Activated B cell treated with CpG ODN at 0.5 μM for 24 hours (primary cell): Measurements from ENCODE around the gene MINPP1. TPM values are rescaled to one million over a fixed set of nuclear protein-coding genes. Genes with fewer than 3 reads are reported as not detected.

ENCODE experiments used
- ATAC-seq: fragments of 200-7000 bp; cut with Tn5 transposase; one replicate; pipeline ENCODE4 v1.10.0; 2021; ENCODE audit warnings: low read depth, mild to moderate bottlenecking, moderate library complexity
- CTCF ChIA-PET: fragments of 350-600 bp; sonication (Branson Sonifier 250); formaldehyde crosslinking; loops from one replicate; lab custom pipeline; 2021; ENCODE audit warnings: antibody characterized with exemption; lab: Charles Lee
- POLR2A ChIA-PET: fragments of 350-600 bp; sonication (Branson Sonifier 250); formaldehyde crosslinking; loops from one replicate; lab custom pipeline; 2021; ENCODE audit warnings: antibody characterized with exemption; lab: Charles Lee
- DNase-seq: peaks from one replicate; pipeline ENCODE4 v3.0.0; 2022
- H3K27ac Mint-ChIP-seq: one replicate; pipeline ENCODE4 v1.8.0; 2020; ENCODE audit warnings: mixed read lengths
- H3K27me3 Mint-ChIP-seq: one replicate; pipeline ENCODE4 v1.8.0; 2021; ENCODE audit warnings: mixed read lengths
- H3K36me3 Mint-ChIP-seq: one replicate; pipeline ENCODE4 v1.8.0; 2021; ENCODE audit warnings: low read depth, mixed read lengths
- H3K4me1 Mint-ChIP-seq: one replicate; pipeline ENCODE4 v1.8.0; 2021; ENCODE audit warnings: mixed read lengths
- H3K4me3 Mint-ChIP-seq: one replicate; pipeline ENCODE4 v1.8.0; 2020; ENCODE audit warnings: mild to moderate bottlenecking, mixed read lengths
- H3K9me3 Mint-ChIP-seq: one replicate; pipeline ENCODE4 v1.8.0; 2020; ENCODE audit warnings: mixed read lengths
- CTCF ChIP-seq: fragments of 200-600 bp; IDR thresholded peaks from one replicate; pipeline ENCODE4 v1.8.0; 2022; ENCODE audit warnings: antibody characterized with exemption, mild to moderate bottlenecking
- intact Hi-C: fragments of 100-400 bp; cut with micrococcal nuclease; formaldehyde crosslinking; loops from one replicate; pipeline ENCODE4 v1.15.1; 2024
- total RNA-seq: library from RNA; stranded (reverse); gene quantifications from 2 replicates; pipeline ENCODE4 v1.2.3, GENCODE V29; 2022

Gene MINPP1
- total RNA-seq, 1 donor from 2014 or later, result 7.3 TPM

DNA sequence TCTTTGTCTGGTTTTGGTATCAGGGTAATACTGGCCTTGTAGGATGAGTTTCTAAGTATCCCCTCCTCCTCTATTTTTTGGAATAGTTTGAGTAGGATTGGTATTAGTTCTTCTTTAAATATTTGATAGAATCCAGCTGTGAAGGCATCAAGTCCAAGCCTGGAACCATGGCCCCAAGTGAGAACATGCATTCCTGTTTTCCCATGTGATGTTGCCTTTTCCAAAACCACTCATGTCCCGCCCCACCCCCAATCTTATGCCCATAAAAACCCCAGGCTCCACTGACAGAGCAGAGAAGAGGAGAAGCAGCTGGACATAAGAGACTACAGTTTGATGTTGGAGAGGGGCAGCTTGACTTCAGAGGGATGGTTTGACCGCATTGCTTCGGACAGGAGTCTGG, 71.2 kb downstream of the MINPP1 start:
- ChIA-PET CTCF (no interaction called here), POLR2A (no interaction called here)
- no peak overlapping the region for H3K27ac Mint-ChIP-seq
- peaks cover 3% of the 10 kb centered on the region for H3K9me3 Mint-ChIP-seq
- H3K36me3 Mint-ChIP-seq, result no peaks in the 10 kb centered on the region
- DNase-seq (no peak), ATAC-seq (no peak)
- no peaks in the 10 kb centered on the region for H3K4me1 Mint-ChIP-seq
- peaks cover 28% of the 10 kb centered on the region for H3K27me3 Mint-ChIP-seq
- H3K4me3 Mint-ChIP-seq, result no peak overlapping the region
- no peak for TF ChIP-seq CTCF
- intact Hi-C loops, result no loop called here

DNA sequence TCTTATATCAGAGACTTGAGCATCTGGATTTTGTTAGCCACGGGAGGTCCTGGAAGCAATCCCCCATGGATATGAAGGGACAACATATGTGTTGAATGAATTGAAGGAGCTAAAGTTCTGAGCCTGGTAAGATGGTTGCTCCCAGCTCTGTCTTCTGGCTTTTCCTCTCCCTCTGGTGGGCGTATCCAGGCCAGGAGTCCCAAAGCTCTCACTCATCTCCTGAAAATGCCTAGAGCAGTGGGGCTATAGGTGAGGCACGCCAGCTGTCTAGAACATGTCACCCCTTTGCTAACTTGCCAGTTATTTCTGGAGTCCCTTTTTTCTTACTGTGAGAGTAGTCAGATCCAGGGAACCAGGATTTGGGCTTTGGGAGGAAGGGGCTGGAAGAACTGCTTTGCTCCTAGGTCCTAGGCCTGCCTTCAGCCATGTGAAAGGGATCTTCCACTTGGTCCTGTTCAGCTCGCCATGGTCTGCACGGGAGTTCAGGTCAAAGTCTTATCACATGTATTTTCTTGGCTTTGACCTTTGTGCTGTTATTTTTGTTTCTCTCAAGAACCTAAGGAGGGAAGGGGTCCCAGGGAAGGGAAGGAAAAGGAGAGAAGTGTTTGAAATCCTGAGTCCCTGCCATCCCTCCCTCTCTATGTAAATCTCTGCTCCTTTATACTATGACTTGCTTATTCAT, 73.6 kb downstream of the MINPP1 start:
- no peak for TF ChIP-seq CTCF
- CTCF ChIA-PET, result no interaction called here

DNA sequence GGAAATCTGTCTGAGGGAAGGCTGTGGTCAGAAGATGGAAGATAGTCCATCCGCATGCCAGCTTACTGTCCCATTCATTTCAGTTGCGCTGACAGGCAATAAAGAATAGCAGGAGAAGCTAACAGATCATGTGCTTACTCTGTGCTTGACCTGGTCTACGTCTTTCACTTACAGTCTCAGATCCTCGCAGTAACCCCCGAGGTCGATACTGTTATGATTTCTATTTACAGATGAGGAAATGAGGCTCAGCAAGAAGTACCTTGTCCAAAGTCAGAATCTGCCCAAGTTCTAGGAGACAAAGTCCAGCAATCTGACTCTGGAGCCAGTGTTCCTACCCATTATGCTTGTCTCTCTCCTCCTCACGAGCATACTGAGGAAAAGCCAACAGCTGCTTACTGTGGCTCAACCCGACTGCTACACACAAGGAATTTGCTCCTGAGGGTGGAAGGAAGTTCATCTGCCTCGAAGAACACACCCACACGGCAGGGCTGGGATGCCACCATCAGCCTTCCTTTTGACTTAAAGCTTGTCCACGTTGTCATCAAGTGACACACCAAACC, 74.2 kb downstream of the MINPP1 start:
- intact Hi-C loops, result no loop called here
- CTCF ChIA-PET, result no interaction called here
- no peaks in the 10 kb centered on the region for H3K9me3 Mint-ChIP-seq
- no peak for DNase-seq
- H3K4me1 Mint-ChIP-seq, result no peaks in the 10 kb centered on the region
- POLR2A ChIA-PET, result no interaction called here
- peaks cover 29% of the 10 kb centered on the region for H3K27me3 Mint-ChIP-seq
- no peak overlapping the region for H3K4me3 Mint-ChIP-seq
- TF ChIP-seq CTCF, result no peak
- no peak for ATAC-seq
- no peak overlapping the region for H3K27ac Mint-ChIP-seq
- no peaks in the 10 kb centered on the region for H3K36me3 Mint-ChIP-seq

More for the DNA sequence above, 73.6 kb downstream of the MINPP1 start:
- no peaks in the 10 kb centered on the region for H3K36me3 Mint-ChIP-seq
- ATAC-seq, result no peak
- H3K9me3 Mint-ChIP-seq, result no peaks in the 10 kb centered on the region
- H3K4me1 Mint-ChIP-seq, result no peaks in the 10 kb centered on the region
- no peak overlapping the region for H3K4me3 Mint-ChIP-seq
- H3K27ac Mint-ChIP-seq, result no peak overlapping the region
- H3K27me3 Mint-ChIP-seq, result peaks cover 29% of the 10 kb centered on the region
- DNase-seq, result no peak
- POLR2A ChIA-PET, result no interaction called here
- intact Hi-C loops, result no loop called here

GRCh38 chr10:87579563-87579962, 74.9 kb downstream of the MINPP1 start:
- TF ChIP-seq CTCF, result no peak
- no peak for DNase-seq
- ChIA-PET POLR2A (no interaction called here), CTCF (no interaction called here)
- H3K36me3 Mint-ChIP-seq, result no peaks in the 10 kb centered on the region
- intact Hi-C loops, result no loop called here
- no peak overlapping the region for H3K4me3 Mint-ChIP-seq
- no peak for ATAC-seq
- H3K27me3 Mint-ChIP-seq, result peaks cover 29% of the 10 kb centered on the region
- H3K27ac Mint-ChIP-seq, result no peak overlapping the region
- H3K4me1 Mint-ChIP-seq, result no peaks in the 10 kb centered on the region
- no peaks in the 10 kb centered on the region for H3K9me3 Mint-ChIP-seq

- Mint-ChIP-seq H3K27me3 (peaks cover 29% of the 10 kb centered on the region), H3K27ac (no peak overlapping the region), H3K4me3 (no peak overlapping the region), H3K36me3 (no peaks in the 10 kb centered on the region), H3K9me3 (no peaks in the 10 kb centered on the region), H3K4me1 (no peaks in the 10 kb centered on the region)
- TF ChIP-seq CTCF, result no peak
- intact Hi-C loops, result no loop called here
- ChIA-PET POLR2A (no interaction called here), CTCF (no interaction called here)
- no peak for DNase-seq
- ATAC-seq, result no peak
These were observed 75.3 kb downstream of the MINPP1 start for GRCh38 chr10:87580016-87580415.
